ENCODE results near the gene FGFR3. TPM values are rescaled to one million over a fixed set of nuclear protein-coding genes. Genes with fewer than 3 reads are reported as not detected.

Gene FGFR3
- total RNA-seq, 1 donor from 2014 or later, result 6.4 TPM

DNA sequence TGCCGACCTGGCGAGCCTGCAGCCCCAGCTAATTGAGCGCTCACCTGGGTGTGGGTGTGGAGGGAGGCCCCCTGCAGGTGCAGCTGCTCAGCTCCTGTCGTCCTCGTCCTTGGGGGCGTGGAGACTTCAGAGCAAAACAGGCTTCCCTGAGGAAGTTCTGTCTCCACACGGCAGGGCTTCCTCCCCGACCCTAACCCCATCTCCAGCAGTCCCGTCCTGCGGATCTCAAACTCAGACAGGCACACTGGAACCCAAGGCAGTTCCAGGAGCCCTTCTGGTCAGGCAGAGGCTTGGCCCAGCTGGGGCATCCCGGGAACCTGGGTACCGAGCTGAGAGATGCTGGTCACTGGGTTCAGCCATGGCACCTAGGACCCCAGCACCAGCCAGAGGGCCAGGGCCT lies 47.4 kb upstream of the FGFR3 start:
- no peak for DNase-seq (ENCODE audit: extremely low spot score, unreplicated experiment)
- TF ChIP-seq, protein P1, sequence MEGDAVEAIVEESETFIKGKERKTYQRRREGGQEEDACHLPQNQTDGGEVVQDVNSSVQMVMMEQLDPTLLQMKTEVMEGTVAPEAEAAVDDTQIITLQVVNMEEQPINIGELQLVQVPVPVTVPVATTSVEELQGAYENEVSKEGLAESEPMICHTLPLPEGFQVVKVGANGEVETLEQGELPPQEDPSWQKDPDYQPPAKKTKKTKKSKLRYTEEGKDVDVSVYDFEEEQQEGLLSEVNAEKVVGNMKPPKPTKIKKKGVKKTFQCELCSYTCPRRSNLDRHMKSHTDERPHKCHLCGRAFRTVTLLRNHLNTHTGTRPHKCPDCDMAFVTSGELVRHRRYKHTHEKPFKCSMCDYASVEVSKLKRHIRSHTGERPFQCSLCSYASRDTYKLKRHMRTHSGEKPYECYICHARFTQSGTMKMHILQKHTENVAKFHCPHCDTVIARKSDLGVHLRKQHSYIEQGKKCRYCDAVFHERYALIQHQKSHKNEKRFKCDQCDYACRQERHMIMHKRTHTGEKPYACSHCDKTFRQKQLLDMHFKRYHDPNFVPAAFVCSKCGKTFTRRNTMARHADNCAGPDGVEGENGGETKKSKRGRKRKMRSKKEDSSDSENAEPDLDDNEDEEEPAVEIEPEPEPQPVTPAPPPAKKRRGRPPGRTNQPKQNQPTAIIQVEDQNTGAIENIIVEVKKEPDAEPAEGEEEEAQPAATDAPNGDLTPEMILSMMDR (IDR thresholded peaks at IDR 0.05), result no peak
- H3K4me3 Mint-ChIP-seq (ENCODE audit: unreplicated experiment), result no peak overlapping the region
- H3K27ac Mint-ChIP-seq (ENCODE audit: unreplicated experiment), result no peak overlapping the region
- peaks cover 15% of the 10 kb centered on the region for H3K36me3 Mint-ChIP-seq (ENCODE audit: unreplicated experiment)
- no peaks in the 10 kb centered on the region for H3K27me3 Mint-ChIP-seq (ENCODE audit: unreplicated experiment)
- no peaks in the 10 kb centered on the region for H3K9me3 Mint-ChIP-seq (ENCODE audit: unreplicated experiment)
- H3K4me1 Mint-ChIP-seq (ENCODE audit: unreplicated experiment), result no peaks in the 10 kb centered on the region

DNA sequence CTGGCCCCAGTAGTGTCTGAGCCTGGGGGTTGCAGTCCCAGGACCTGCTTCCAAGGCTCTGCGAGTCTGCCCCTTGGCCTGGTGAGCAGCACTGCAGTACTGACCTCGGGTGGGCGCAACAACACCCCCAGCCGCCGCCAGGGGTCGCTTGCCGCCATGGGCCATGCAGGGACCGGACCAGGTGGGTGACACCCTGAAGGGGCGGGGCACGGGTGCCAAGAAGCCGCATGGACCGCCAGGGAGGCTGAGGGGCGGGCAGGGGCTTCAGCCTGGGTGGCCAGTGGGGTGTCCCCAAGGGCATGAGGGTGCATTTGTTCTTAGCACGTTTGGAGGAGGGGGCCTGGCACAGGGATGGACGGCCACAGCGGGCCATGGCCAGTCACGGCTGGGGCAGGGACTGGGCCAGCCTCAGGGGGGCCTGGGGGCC lies 46.8 kb upstream of the FGFR3 start:
- TF ChIP-seq, protein P1 (IDR thresholded peaks at IDR 0.05), result peak; percentile 89
- Mint-ChIP-seq H3K4me3 (ENCODE audit: unreplicated experiment) (no peak overlapping the region), H3K36me3 (ENCODE audit: unreplicated experiment) (peaks cover 12% of the 10 kb centered on the region), H3K9me3 (ENCODE audit: unreplicated experiment) (no peaks in the 10 kb centered on the region), H3K4me1 (ENCODE audit: unreplicated experiment) (no peaks in the 10 kb centered on the region), H3K27ac (ENCODE audit: unreplicated experiment) (no peak overlapping the region), H3K27me3 (ENCODE audit: unreplicated experiment) (no peaks in the 10 kb centered on the region)
- DNase-seq (ENCODE audit: extremely low spot score, unreplicated experiment), result peak; percentile 95

DNA sequence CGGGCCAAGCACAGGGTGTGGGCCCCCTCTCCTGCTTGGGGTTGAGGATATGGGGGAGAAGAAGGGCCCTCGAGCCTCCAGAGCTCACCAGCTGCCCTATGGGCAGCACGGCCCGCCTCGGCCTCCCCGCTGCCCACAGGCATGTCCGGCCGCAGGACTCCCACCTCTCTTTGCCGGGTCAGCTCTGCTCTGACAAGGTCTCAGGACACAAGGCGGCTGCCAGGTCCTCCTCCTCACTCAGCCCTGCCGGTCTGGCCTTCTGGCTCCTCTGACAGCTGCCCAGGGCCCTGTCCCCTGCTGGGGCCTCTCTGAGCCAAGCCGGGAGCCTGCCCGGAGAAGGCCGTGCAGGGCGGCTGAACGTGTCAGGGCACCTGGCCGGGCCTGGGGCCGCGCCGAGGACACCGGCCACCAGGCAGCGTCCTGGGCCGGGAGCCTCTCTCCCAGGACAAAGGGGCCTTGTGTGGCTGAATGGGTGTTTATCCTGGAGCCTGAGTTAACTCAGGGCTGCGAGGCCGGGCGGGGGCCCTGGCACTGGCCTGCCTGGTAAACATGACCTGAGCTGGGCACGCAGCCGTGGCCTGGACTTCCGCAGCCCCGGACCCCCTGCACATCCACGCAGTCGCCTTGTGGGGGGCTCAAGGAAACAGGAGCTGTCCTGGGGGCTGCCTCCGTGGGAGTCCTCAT lies 46.0 kb upstream of the FGFR3 start:
- TF ChIP-seq, protein P1 (IDR thresholded peaks at IDR 0.05), result no peak
- Mint-ChIP-seq H3K36me3 (ENCODE audit: unreplicated experiment) (peaks cover 8% of the 10 kb centered on the region), H3K9me3 (ENCODE audit: unreplicated experiment) (no peaks in the 10 kb centered on the region), H3K27ac (ENCODE audit: unreplicated experiment) (no peak overlapping the region), H3K27me3 (ENCODE audit: unreplicated experiment) (no peaks in the 10 kb centered on the region), H3K4me3 (ENCODE audit: unreplicated experiment) (no peak overlapping the region), H3K4me1 (ENCODE audit: unreplicated experiment) (no peaks in the 10 kb centered on the region)
- no peak for DNase-seq (ENCODE audit: extremely low spot score, unreplicated experiment)

- TF ChIP-seq, protein P1 (IDR thresholded peaks at IDR 0.05), result no peak
- Mint-ChIP-seq H3K4me3 (ENCODE audit: unreplicated experiment) (no peak overlapping the region), H3K27me3 (ENCODE audit: unreplicated experiment) (no peaks in the 10 kb centered on the region)
Measured at GRCh38 chr4:1747603-1747967, 45.5 kb upstream of the FGFR3 start.

DNA sequence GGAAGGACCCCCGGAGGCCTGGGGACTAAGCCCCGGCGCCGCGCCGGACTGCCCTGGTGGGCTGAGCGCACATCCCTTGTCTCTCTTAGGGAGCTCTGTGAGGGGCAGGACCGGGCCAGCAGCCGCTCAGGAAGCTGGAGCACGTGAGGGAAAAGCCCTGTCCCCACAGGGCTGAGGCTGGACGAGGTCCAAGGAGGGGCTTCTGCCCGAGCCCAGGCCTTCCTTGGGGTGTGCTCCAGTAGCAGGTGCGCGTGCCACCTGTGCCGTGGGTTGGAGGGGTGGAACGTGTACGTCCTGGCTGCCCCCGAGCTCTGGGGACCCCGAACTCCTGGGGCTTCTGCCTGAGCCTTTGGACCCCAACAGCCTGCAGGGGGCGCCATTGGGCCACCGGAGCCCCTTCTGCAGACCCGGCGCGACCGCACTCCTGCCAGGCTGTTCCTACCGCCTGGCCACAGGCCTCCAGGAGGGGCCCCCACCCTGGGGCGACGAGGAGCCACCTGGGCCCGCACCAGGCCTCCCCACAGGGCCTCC lies 44.6 kb upstream of the FGFR3 start:
- Mint-ChIP-seq H3K9me3 (ENCODE audit: unreplicated experiment) (no peaks in the 10 kb centered on the region), H3K27me3 (ENCODE audit: unreplicated experiment) (no peaks in the 10 kb centered on the region), H3K36me3 (ENCODE audit: unreplicated experiment) (peaks cover 6% of the 10 kb centered on the region), H3K27ac (ENCODE audit: unreplicated experiment) (no peak overlapping the region), H3K4me3 (ENCODE audit: unreplicated experiment) (no peak overlapping the region), H3K4me1 (ENCODE audit: unreplicated experiment) (no peaks in the 10 kb centered on the region)
- TF ChIP-seq, protein P1 (IDR thresholded peaks at IDR 0.05), result peak; percentile 92
- DNase-seq (ENCODE audit: extremely low spot score, unreplicated experiment), result peak; percentile 94

More at GRCh38 chr4:1747603-1747967, 45.5 kb upstream of the FGFR3 start:
- H3K36me3 Mint-ChIP-seq (ENCODE audit: unreplicated experiment), result peaks cover 8% of the 10 kb centered on the region
- DNase-seq (ENCODE audit: extremely low spot score, unreplicated experiment), result no peak
- H3K4me1 Mint-ChIP-seq (ENCODE audit: unreplicated experiment), result no peaks in the 10 kb centered on the region
- no peaks in the 10 kb centered on the region for H3K9me3 Mint-ChIP-seq (ENCODE audit: unreplicated experiment)
- H3K27ac Mint-ChIP-seq (ENCODE audit: unreplicated experiment), result no peak overlapping the region
